GM10266 (cell line): ENCODE measurements around the gene RGL2.
"Not testable (repeated sequence)": the region's sequence is repeated elsewhere in the genome, so short reads cannot be mapped to it uniquely, and the experiment has no call there.

Source experiments
- DNase-seq: peaks from one replicate; pipeline ENCODE4 v3.0.0; 2012; ENCODE audit errors: extremely low spot score
- CTCF ChIP-seq: IDR thresholded peaks from 2 replicates; pipeline ENCODE4 v1.5.1; 2012; ENCODE audit warnings: mild to moderate bottlenecking, low read depth; ENCODE audit not compliant: control insufficient read depth, insufficient read depth; ENCODE audit errors: missing control alignments

The RGL2 gene

DNA sequence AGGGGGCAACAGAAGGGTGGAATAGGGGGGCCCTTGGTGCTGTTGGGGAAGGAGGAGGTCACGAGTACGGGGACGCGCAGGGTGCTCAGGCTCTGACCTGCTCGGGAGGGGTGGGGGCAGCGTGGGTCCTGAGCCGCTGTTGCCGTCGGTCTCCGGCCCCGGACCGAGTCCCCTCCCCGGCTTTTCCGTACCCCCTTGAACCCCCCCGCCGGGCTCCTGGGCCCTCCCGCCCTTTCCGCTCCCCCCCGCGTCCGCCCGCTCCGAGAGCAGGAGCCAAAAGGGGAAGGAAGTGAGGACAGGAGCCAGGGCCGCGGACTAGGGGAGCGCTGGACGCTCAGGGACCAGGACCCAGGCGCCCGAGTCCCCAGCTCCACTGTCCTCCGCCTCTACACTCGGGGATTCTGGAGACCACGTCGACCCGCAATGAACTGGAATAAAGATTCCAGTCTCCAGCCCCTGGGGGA, at the start of gene RGL2:
Gene RGL2, minus strand, starts transcription at position 170 of the 464 bp plus-strand sequence. CDS start 332 bp downstream, outside the sequence.
- DNase-seq, result peak; percentile 51
- no peak for TF ChIP-seq CTCF

DNA sequence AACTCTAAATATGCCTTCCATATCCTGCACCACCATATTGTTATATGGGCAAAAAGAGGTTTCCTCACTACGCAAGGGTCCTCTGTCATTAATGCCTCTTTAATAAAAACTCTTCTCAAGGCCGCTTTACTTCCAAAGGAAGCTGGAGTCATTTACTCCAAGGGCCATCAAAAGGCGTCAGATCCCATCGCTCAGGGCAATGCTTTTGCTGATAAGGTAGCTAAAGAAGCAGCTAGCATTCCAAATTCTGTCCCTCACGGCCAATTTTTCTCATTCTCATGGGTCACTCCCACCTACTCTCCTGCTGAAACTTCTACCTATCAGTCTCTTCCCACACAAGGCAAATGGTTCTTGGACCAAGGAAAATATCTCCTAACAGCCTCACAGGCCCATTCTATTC, 49.1 kb upstream of the RGL2 start:
- no peak for DNase-seq
- TF ChIP-seq CTCF, result no peak

DNA sequence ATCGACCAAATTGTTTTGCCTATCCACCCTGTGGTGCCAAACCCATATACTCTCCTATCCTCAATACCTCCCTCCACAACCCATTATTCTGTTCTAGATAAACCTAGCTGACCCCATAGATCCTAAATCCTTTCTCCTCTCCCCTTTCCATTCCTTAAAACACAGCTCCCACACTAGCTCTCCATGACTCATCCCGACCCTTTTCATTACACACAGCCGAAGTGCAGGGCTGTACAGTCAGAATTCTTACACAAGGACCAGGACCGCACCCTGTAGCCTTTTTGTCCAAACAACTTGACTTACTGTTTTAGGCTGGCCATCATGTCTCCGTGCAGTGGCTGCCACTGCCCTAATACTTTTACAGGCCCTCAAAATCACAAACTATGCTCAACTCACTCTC, 48.2 kb upstream of the RGL2 start:
- DNase-seq, result not testable (repeated sequence)

DNA sequence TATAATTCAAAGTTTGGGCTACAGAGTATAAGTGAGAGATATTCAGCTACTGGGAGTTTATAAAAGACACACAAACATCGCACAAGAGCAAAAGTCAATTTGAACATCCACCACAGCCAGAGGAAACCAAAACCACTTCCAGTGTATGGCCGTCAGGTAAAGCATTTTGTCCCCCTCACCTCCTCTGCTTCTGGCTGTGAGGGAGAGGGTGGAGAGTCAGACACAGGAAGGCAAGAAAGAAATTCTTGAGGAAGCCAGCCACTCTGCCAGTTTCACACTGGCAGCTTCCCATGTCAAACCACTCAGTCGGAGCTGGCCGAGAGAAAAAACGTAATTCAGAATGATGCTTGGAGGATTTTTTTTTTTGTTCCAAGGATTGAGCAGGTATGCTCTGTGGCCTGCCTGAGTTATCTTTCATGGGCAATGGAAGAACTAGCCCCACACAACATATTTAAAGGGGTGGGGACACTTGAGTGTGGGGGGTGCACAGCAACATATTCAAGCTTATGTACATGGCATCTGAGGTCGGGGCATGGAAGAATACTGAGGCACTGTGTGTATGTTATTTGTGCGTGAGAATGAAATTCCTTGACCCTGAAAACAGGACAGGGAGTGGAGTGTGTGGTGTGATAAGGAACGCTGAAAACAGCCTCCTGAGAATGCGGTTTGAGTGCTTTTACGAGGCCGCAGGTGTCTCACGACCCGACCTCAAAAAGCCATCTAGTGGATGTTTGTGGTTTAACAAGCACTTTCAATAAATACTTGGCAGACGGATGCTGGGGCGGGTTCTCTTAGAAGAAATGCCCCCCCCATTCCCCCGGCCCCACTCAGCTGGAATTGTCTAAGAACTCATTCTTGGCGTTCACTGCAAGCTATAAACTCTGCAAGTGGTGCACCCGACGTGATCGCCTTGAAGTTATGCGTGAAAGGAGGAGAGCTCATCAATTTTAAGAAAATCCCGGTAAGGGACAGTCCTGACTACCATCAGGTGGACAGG, 46.3 kb upstream of the RGL2 start:
- peak; percentile 57 for TF ChIP-seq CTCF
- DNase-seq, result peak; percentile 68

DNA sequence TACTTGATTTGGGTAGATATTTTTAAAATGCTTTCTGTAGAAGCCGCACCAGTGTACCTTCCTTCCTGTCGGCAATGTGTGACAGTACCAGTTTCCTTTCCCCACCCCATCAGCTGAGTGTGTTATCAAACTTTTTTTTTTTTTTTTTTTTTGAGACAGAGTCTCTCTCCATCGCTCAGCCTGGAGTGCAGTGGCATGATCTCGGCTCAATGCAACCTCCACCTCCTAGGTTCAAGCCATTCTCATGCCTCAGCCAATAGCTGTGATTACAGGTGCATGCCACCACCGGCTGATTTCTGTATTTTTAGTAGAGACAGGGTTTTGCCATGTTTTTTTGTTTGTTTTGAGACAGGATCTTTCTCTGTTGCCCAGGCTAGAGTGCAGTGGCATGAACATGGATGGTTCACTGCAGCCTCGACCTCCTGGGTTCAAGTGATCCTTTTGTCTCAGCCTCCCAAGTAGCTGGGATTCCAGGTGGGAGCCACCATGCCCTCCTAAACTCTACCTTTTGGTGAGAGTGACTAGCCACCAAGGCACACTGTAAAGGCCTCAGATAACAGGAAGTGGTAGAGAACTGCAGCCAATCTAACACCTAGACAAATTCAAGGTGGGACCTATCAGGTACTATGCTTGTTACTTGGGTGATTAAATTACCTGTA, 45.3 kb upstream of the RGL2 start:
- no peak for DNase-seq
- no peak for TF ChIP-seq CTCF

DNA sequence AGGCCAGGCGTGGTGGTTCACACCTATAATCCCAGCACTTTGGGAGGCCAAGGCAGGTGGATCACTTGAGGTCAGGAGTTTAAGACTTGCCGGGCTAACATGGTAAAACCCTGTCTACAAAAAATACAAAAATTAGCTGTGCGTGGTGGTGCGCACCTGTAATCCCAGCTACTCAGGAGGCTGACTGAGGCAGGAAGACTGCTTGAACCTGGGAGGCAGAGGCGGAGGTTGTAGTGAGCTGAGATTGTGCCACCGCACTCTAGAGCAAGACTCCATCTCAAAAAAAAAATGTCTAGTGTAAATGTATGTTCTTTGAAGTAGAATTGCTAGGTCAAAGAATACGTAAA, 44.8 kb upstream of the RGL2 start:
- DNase-seq, result not testable (repeated sequence)

DNA sequence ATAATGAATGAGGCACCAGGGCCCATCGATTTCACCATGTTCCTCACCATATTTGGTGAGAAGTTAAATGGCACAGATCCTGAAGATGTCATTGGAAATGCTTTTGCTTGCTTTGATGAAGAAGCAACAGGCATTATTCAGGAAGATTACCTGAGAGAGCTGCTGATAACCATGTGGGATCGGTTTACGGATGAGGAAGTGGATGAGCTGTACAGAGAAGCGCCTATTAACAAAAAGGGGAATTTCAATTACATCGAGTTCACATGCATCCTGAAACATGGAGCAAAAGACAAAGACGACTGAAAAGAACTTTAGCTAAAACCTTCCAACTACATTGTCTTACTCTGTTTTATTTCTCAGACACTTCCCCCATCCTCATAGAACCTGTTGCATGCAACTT, 40.5 kb upstream of the RGL2 start:
- DNase-seq, result no peak
- TF ChIP-seq CTCF, result no peak

GRCh38 chr6:33336495-33336894, 37.8 kb upstream of the RGL2 start:
- TF ChIP-seq CTCF, result no peak
- no peak for DNase-seq
